K562 (cell line): ENCODE data around the gene SET. TPM values are rescaled to one million over a fixed set of nuclear protein-coding genes. Genes with fewer than 3 reads are reported as not detected.

Experiments used
- CBX3 ChIP-seq, 2 experiments: IDR thresholded peaks; 1 replicate in 1 of 2; 2 replicates in 1 of 2; pipeline ENCODE4 v1.6.1; 2012; ENCODE audit warnings: inconsistent platforms in 2 of 2, low read length in 2 of 2, borderline replicate concordance in 1 of 2, control low read depth in 1 of 2
- E2F8 ChIP-seq: fragments of 450-650 bp; IDR thresholded peaks from 2 replicates; pipeline ENCODE4 v1.7.1; 2018; ENCODE audit warnings: mild to moderate bottlenecking, low read depth; ENCODE audit not compliant: partially characterized antibody
- GTF2A2 ChIP-seq: IDR thresholded peaks from 2 replicates; pipeline ENCODE4 v1.6.1; 2016; ENCODE audit warnings: mild to moderate bottlenecking, missing genetic modification characterization, missing compliant biosample characterization
- KDM1A ChIP-seq, 2 experiments: fragments of 450-650 bp; IDR thresholded peaks; 2 replicates each; pipeline ENCODE4 v1.6.1; 2016; ENCODE audit warnings: mild to moderate bottlenecking in 2 of 2
- RBM15 ChIP-seq: fragments of 200-400 bp; formaldehyde crosslinking; IDR thresholded peaks from 2 replicates; pipeline ENCODE4 v1.6.1; 2018; ENCODE audit warnings: mild to moderate bottlenecking, low read length, moderate library complexity; ENCODE audit not compliant: insufficient read depth
- UBTF ChIP-seq, 2 experiments: IDR thresholded peaks; 2 replicates each; pipeline ENCODE4 v1.6.1; 2012; ENCODE audit warnings: improper control_type of control experiment in 2 of 2, low read depth in 2 of 2, low read length in 2 of 2, borderline replicate concordance in 1 of 2
- polyA plus RNA-seq, 8 experiments: library from polyadenylated mRNA; depleted of rRNA in 4 of 8; stranded (reverse) in 5 of 8; unstranded in 3 of 8; fragments of >200 nt; fragmentation: Nextera tagmentation in 2 of 8; fragmentation: Illumina TruSeq in 1 of 8; extraction: Ambion mirVana in 2 of 8; extraction: Trizol in 1 of 8; gene quantifications; 2 replicates each; pipeline versions ENCODE4 v1.2.1 to v1.2.3, GENCODE V29; 2011 to 2014; ENCODE audit warnings: inconsistent platforms in 1 of 8, missing spikeins in 1 of 8
- total RNA-seq, 7 experiments: library from RNA; depleted of rRNA in 6 of 7; stranded (reverse); fragments of >200 nt in 6 of 7; fragmentation: Illumina TruSeq in 2 of 7; extraction: Trizol in 2 of 7; gene quantifications; 2 replicates each; pipeline versions ENCODE4 v1.2.1 to v1.2.3, GENCODE V29; 2011 to 2021; ENCODE audit warnings: low replicate concordance in 1 of 7
- TF ChIP-seq, protein P1 (sequence below), 2 experiments: fragments of 450-650 bp in 1 of 2; sonication (generic) in 1 of 2; formaldehyde crosslinking in 1 of 2; IDR thresholded peaks; 2 replicates each; pipeline versions ENCODE4 v1.7.1 to v1.9.0; 2016 to 2022; ENCODE audit warnings: inconsistent platforms in 1 of 2, mild to moderate bottlenecking in 1 of 2, missing genetic modification reagents in 1 of 2
- TF ChIP-seq, protein P2 (sequence below): sonication (generic); formaldehyde crosslinking; IDR thresholded peaks from 2 replicates; pipeline ENCODE4 v1.8.0; 2022; ENCODE audit warnings: mild to moderate bottlenecking, missing genetic modification reagents
- TF ChIP-seq, protein P3 (sequence below): fragments of 450-650 bp; IDR thresholded peaks from 2 replicates; pipeline ENCODE4 v1.6.1; 2016; ENCODE audit warnings: low read depth, mild to moderate bottlenecking, moderate library complexity
- TF ChIP-seq, protein P4 (sequence below): sonication (generic); formaldehyde crosslinking; IDR thresholded peaks from 2 replicates; pipeline ENCODE4 v1.9.0; 2022; ENCODE audit warnings: mild to moderate bottlenecking, missing genetic modification reagents

The SET gene
- total and polyA plus RNA-seq, 9 of the 15 experiments (the other 6 are each of a cell fraction or from before 2014, with no cell fraction given), result 404 to 1,447 (median 907) TPM

DNA sequence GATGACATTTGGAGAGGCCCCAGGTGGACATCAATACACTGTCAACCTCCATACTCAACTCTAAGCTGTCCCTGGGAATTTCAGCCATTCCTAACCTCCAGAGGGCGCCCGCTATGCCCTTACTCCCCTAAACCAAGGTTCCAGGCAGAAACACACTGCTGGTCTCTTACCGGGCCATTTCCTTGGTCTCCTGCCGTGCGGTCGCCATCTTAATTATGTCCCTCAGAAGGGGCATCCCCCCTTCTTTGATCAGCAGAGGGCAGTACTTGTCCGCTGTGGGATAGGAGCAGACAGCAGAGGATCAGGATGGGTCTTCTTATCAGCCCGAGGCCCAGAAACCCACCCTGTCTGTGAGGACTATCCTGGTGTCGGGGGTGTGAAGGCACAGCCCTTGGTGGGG, 44.2 kb downstream of the SET start (continued):
- TF ChIP-seq, protein P1, sequence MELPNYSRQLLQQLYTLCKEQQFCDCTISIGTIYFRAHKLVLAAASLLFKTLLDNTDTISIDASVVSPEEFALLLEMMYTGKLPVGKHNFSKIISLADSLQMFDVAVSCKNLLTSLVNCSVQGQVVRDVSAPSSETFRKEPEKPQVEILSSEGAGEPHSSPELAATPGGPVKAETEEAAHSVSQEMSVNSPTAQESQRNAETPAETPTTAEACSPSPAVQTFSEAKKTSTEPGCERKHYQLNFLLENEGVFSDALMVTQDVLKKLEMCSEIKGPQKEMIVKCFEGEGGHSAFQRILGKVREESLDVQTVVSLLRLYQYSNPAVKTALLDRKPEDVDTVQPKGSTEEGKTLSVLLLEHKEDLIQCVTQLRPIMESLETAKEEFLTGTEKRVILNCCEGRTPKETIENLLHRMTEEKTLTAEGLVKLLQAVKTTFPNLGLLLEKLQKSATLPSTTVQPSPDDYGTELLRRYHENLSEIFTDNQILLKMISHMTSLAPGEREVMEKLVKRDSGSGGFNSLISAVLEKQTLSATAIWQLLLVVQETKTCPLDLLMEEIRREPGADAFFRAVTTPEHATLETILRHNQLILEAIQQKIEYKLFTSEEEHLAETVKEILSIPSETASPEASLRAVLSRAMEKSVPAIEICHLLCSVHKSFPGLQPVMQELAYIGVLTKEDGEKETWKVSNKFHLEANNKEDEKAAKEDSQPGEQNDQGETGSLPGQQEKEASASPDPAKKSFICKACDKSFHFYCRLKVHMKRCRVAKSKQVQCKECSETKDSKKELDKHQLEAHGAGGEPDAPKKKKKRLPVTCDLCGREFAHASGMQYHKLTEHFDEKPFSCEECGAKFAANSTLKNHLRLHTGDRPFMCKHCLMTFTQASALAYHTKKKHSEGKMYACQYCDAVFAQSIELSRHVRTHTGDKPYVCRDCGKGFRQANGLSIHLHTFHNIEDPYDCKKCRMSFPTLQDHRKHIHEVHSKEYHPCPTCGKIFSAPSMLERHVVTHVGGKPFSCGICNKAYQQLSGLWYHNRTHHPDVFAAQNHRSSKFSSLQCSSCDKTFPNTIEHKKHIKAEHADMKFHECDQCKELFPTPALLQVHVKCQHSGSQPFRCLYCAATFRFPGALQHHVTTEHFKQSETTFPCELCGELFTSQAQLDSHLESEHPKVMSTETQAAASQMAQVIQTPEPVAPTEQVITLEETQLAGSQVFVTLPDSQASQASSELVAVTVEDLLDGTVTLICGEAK (IDR thresholded peaks at IDR 0.05), result no peak
- TF ChIP-seq, protein P1 (CRISPR knock-in tag; IDR thresholded peaks at IDR 0.05), result no peak
- TF ChIP-seq KDM1A (IDR thresholded peaks at IDR 0.05), result no peak
- no peak for TF ChIP-seq RBM15
- TF ChIP-seq E2F8, result no peak
- TF ChIP-seq, protein P2, sequence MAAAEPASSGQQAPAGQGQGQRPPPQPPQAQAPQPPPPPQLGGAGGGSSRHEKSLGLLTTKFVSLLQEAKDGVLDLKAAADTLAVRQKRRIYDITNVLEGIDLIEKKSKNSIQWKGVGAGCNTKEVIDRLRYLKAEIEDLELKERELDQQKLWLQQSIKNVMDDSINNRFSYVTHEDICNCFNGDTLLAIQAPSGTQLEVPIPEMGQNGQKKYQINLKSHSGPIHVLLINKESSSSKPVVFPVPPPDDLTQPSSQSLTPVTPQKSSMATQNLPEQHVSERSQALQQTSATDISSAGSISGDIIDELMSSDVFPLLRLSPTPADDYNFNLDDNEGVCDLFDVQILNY (CRISPR knock-in tag), result no peak
- no peak for TF ChIP-seq CBX3 (IDR thresholded peaks at IDR 0.05; ENCODE audit: borderline replicate concordance in 1 of 2, low read length in 2 of 2)
- TF ChIP-seq, protein P3, sequence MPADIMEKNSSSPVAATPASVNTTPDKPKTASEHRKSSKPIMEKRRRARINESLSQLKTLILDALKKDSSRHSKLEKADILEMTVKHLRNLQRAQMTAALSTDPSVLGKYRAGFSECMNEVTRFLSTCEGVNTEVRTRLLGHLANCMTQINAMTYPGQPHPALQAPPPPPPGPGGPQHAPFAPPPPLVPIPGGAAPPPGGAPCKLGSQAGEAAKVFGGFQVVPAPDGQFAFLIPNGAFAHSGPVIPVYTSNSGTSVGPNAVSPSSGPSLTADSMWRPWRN, result no peak
- no peak for TF ChIP-seq GTF2A2
- TF ChIP-seq, protein P4, sequence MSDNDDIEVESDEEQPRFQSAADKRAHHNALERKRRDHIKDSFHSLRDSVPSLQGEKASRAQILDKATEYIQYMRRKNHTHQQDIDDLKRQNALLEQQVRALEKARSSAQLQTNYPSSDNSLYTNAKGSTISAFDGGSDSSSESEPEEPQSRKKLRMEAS (CRISPR knock-in tag), result no peak
- no peak; a peak in 1 of 4 replicates for TF ChIP-seq UBTF (IDR thresholded peaks at IDR 0.05; ENCODE audit: borderline replicate concordance in 1 of 2, low read depth in 2 of 2, low read length in 2 of 2)
